Esophagus (tissue), 2 donors: ENCODE measurements around the gene ADCK2. TPM values are rescaled to one million over a fixed set of nuclear protein-coding genes. Genes with fewer than 3 reads are reported as not detected.
"Not testable (repeated sequence)": the region's sequence is repeated elsewhere in the genome, so short reads cannot be mapped to it uniquely, and the experiment has no call there.

ENCODE experiments used
- H3K27ac ChIP-seq, 2 donors: one replicate each; pipeline ENCODE4 v1.5.1; 2013; ENCODE audit warnings: low read depth in 2 of 2, mild to moderate bottlenecking in 2 of 2, inconsistent platforms in 1 of 2, low read length in 1 of 2, moderate library complexity in 1 of 2
- H3K27me3 ChIP-seq, 2 donors: one replicate each; pipeline ENCODE4 v1.6.1; 2013; ENCODE audit warnings: low read length in 2 of 2, control low read depth in 1 of 2, mild to moderate bottlenecking in 1 of 2; ENCODE audit not compliant: insufficient read depth in 2 of 2, control insufficient read depth in 1 of 2
- H3K36me3 ChIP-seq, 2 donors: one replicate each; pipeline ENCODE4 v1.6.1; 2013; ENCODE audit warnings: low read length in 1 of 2; ENCODE audit not compliant: control insufficient read depth in 2 of 2, insufficient read depth in 2 of 2
- H3K4me1 ChIP-seq, 2 donors: one replicate each; pipeline ENCODE4 v1.6.1; 2013; ENCODE audit warnings: low read length in 1 of 2; ENCODE audit not compliant: control insufficient read depth in 2 of 2, insufficient read depth in 2 of 2
- H3K4me3 ChIP-seq, 2 donors: one replicate each; pipeline ENCODE4 v1.5.1; 2013; ENCODE audit warnings: low read length in 2 of 2, mild to moderate bottlenecking in 2 of 2, low read depth in 1 of 2, moderate library complexity in 1 of 2
- H3K9me3 ChIP-seq, 2 donors: one replicate each; pipeline ENCODE4 v1.6.1; 2013; ENCODE audit warnings: mild to moderate bottlenecking in 2 of 2, low read depth in 1 of 2, low read length in 1 of 2, moderate library complexity in 1 of 2; ENCODE audit not compliant: control insufficient read depth in 2 of 2, insufficient read depth in 1 of 2
- WGBS, 2 donors: extraction: QIAGEN DNeasy Blood & Tissue Kit; methylation state at CpG; one replicate each; pipeline ENCODE4 v1.1.7; 2013; 5-methylcytosine and 5-hydroxymethylcytosine counted together
- polyA plus RNA-seq, 2 donors: library from polyadenylated mRNA; stranded (reverse); fragments of 200-250 nt; gene quantifications; one replicate each; pipeline ENCODE4 v1.2.3, GENCODE V29; 2013
- donor health status: healthy with polysubstance abuse.
- donor health status: Bipolar disorder and iron deficiency.

ADCK2 gene
- 10 to 100 TPM in 1 of 2 donors, 1 to 10 TPM in 1; 9.2 to 14.8 TPM for polyA plus RNA-seq

- Histone ChIP-seq H3K4me3 (peak within 1 kb of the TSS; percentile 63 to 68), H3K36me3 (no peaks in the 10 kb centered on the region), H3K9me3 (no peaks in the 10 kb centered on the region), H3K27ac (peak within 1 kb of the TSS; percentile 85 to 89), H3K27me3 (no peaks in the 10 kb centered on the region), H3K4me1 (peaks cover 3 to 4% of the 10 kb centered on the region in 2 donors)
- WGBS, 2 donors: 1 to 2% methylated on average over 38 to 41 of the region's 41 CpGs
These were observed at the start of gene ADCK2 for GRCh38 chr7:140672382-140673062. Gene ADCK2 (plus strand): TSS chr7:140672945. CDS start chr7:140673331, 386 bp downstream.

GRCh38 chr7:140623980-140624379, 48.8 kb upstream of the ADCK2 start:
- WGBS, 2 donors: 68 to 69% methylated on average over 6 of the region's 6 CpGs
- Histone ChIP-seq H3K36me3 (no peaks in the 10 kb centered on the region), H3K4me1 (peaks cover 4 to 6% of the 10 kb centered on the region in 2 donors), H3K4me3 (no peak overlapping the region), H3K27ac (peak overlapping the region in 1 of 2 donors; percentile 62), H3K9me3 (no peaks in the 10 kb centered on the region), H3K27me3 (no peaks in the 10 kb centered on the region)

- no peaks in the 10 kb centered on the region for H3K27me3 ChIP-seq
- H3K36me3 ChIP-seq: no peaks in the 10 kb centered on the region
- WGBS, 2 donors: 76 to 80% methylated on average over 11 of the region's 11 CpGs
- peaks cover 4 to 6% of the 10 kb centered on the region in 2 donors for H3K4me1 ChIP-seq
- H3K4me3 ChIP-seq: no peak overlapping the region
- H3K27ac ChIP-seq: peak overlapping the region in 1 of 2 donors; percentile 62
- no peaks in the 10 kb centered on the region for H3K9me3 ChIP-seq
These were observed 48.2 kb upstream of the ADCK2 start for GRCh38 chr7:140624392-140625191.

- not testable (repeated sequence) for H3K4me3 ChIP-seq, H3K27ac ChIP-seq, H3K9me3 ChIP-seq, H3K27me3 ChIP-seq, H3K4me1 ChIP-seq, H3K36me3 ChIP-seq
- WGBS, 2 donors: 89 to 93% methylated on average over 10 of the region's 10 CpGs
These were observed 47.6 kb upstream of the ADCK2 start for GRCh38 chr7:140625192-140625558.

GRCh38 chr7:140625908-140626868, 46.6 kb upstream of the ADCK2 start:
- H3K4me3 ChIP-seq: no peak overlapping the region
- H3K27me3 ChIP-seq: no peaks in the 10 kb centered on the region
- peaks cover 2 to 6% of the 10 kb centered on the region in 2 donors for H3K4me1 ChIP-seq
- H3K36me3 ChIP-seq: no peaks in the 10 kb centered on the region
- peak overlapping the region; percentile 45 to 50 for H3K27ac ChIP-seq
- 45 to 56% methylated on average over 17 of the region's 17 CpGs for WGBS, 2 donors
- H3K9me3 ChIP-seq: no peaks in the 10 kb centered on the region

- Histone ChIP-seq H3K9me3 (no peaks in the 10 kb centered on the region), H3K4me1 (peaks cover 0 to 3% of the 10 kb centered on the region in 2 donors), H3K4me3 (no peak overlapping the region), H3K36me3 (no peaks in the 10 kb centered on the region), H3K27ac (no peak overlapping the region), H3K27me3 (no peaks in the 10 kb centered on the region)
- 56 to 57% methylated on average over 6 of the region's 6 CpGs for WGBS, 2 donors
These were observed 41.7 kb upstream of the ADCK2 start for GRCh38 chr7:140631021-140631420.

- Histone ChIP-seq H3K4me1 (no peaks in the 10 kb centered on the region), H3K27ac (peak overlapping the region in 1 of 2 donors; percentile 52), H3K9me3 (no peaks in the 10 kb centered on the region), H3K4me3 (no peak overlapping the region), H3K36me3 (no peaks in the 10 kb centered on the region), H3K27me3 (no peaks in the 10 kb centered on the region)
- 75 to 76% methylated on average over 7 of the region's 7 CpGs for WGBS, 2 donors
These were observed 41.1 kb upstream of the ADCK2 start for GRCh38 chr7:140631602-140632001.

GRCh38 chr7:140635345-140635744, 37.4 kb upstream of the ADCK2 start:
- 51 to 67% methylated on average over 5 of the region's 5 CpGs for WGBS, 2 donors
- H3K9me3 ChIP-seq: no peaks in the 10 kb centered on the region
- no peak overlapping the region for H3K4me3 ChIP-seq
- peaks cover 0 to 5% of the 10 kb centered on the region in 2 donors for H3K27me3 ChIP-seq
- H3K4me1 ChIP-seq: no peaks in the 10 kb centered on the region
- H3K36me3 ChIP-seq: no peaks in the 10 kb centered on the region
- H3K27ac ChIP-seq: peak overlapping the region; percentile 8 to 33

- Histone ChIP-seq H3K4me3 (no peak overlapping the region), H3K4me1 (peaks cover 1 to 4% of the 10 kb centered on the region in 2 donors), H3K27me3 (peaks cover 0 to 5% of the 10 kb centered on the region in 2 donors), H3K27ac (peak overlapping the region; percentile 8 to 33), H3K36me3 (no peaks in the 10 kb centered on the region), H3K9me3 (no peaks in the 10 kb centered on the region)
- 73 to 75% methylated on average over 5 of the region's 5 CpGs for WGBS, 2 donors
These were observed 36.9 kb upstream of the ADCK2 start for GRCh38 chr7:140635816-140636215.
